ENCODE measurements around the gene VWA8. TPM values are rescaled to one million over a fixed set of nuclear protein-coding genes. Genes with fewer than 3 reads are reported as not detected.

Gene VWA8
- polyA plus RNA-seq, 3 donors, result 2.0 to 4.4 (median 3.4) TPM

GRCh38 chr13:41935501-41935900 is 25.4 kb downstream of the VWA8 start:
- Histone ChIP-seq H3K4me2 (replicated peaks; ENCODE audit: extremely low read depth, low read length, poor library complexity, severe bottlenecking) (no peak overlapping the region), H3K27me3 (ENCODE audit: control insufficient read depth in 2 of 2, insufficient read depth in 2 of 2, low read length in 2 of 2) (no peaks in the 10 kb centered on the region), H3K4me1 (ENCODE audit: control insufficient read depth in 1 of 2, insufficient read depth in 2 of 2, low read length in 2 of 2) (no peaks in the 10 kb centered on the region), H2AFZ (ENCODE audit: insufficient read depth, low read depth, low read length, poor library complexity, severe bottlenecking) (no peak overlapping the region), H3K9me3 (replicated peaks in 1 of 2; ENCODE audit: control insufficient read depth in 1 of 2, insufficient read depth in 1 of 2, low read length in 2 of 2) (no peaks in the 10 kb centered on the region), H3K27ac (ENCODE audit: low read depth in 1 of 2, low read length in 2 of 2) (no peak overlapping the region), H4K20me1 (ENCODE audit: insufficient read depth, low read length) (no peaks in the 10 kb centered on the region), H3K4me3 (replicated peaks in 1 of 3; ENCODE audit: low read depth in 2 of 3, low read length in 3 of 3) (no peak overlapping the region), H3K36me3 (replicated peaks in 1 of 2; ENCODE audit: control insufficient read depth in 1 of 2, insufficient read depth in 2 of 2, low read length in 2 of 2) (no peaks in the 10 kb centered on the region), H3K79me2 (ENCODE audit: insufficient read depth, low read length) (no peaks in the 10 kb centered on the region), H3K9ac (ENCODE audit: insufficient read depth, low read length, poor library complexity, severe bottlenecking) (no peak overlapping the region)
- intact Hi-C loops (cut with micrococcal nuclease), result no loop called here
- peaks cover 0 to 3% (median 0%) of the 10 kb centered on the region in 7 donors for H3K9me3 Mint-ChIP-seq
- H3K27ac Mint-ChIP-seq, result no peak overlapping the region
- no peaks in the 10 kb centered on the region for H3K4me1 Mint-ChIP-seq
- WGBS (ENCODE audit: insufficient coverage), result no CpG with 5 or more reads among the region's 1 CpG
- no peak for DNase-seq
- no peak overlapping the region for H3K4me3 Mint-ChIP-seq
- TF ChIP-seq, protein P1, sequence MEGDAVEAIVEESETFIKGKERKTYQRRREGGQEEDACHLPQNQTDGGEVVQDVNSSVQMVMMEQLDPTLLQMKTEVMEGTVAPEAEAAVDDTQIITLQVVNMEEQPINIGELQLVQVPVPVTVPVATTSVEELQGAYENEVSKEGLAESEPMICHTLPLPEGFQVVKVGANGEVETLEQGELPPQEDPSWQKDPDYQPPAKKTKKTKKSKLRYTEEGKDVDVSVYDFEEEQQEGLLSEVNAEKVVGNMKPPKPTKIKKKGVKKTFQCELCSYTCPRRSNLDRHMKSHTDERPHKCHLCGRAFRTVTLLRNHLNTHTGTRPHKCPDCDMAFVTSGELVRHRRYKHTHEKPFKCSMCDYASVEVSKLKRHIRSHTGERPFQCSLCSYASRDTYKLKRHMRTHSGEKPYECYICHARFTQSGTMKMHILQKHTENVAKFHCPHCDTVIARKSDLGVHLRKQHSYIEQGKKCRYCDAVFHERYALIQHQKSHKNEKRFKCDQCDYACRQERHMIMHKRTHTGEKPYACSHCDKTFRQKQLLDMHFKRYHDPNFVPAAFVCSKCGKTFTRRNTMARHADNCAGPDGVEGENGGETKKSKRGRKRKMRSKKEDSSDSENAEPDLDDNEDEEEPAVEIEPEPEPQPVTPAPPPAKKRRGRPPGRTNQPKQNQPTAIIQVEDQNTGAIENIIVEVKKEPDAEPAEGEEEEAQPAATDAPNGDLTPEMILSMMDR (IDR thresholded peaks at IDR 0.05), result no peak
- peaks cover 9 to 11% of the 10 kb centered on the region in 2 donors for H3K36me3 Mint-ChIP-seq
- H3K27me3 Mint-ChIP-seq (ENCODE audit: low read depth in 3 of 3), result no peaks in the 10 kb centered on the region

- WGBS (ENCODE audit: insufficient coverage), result no CpG with 5 or more reads among the region's 1 CpG
- no peaks in the 10 kb centered on the region for H3K9me3 ChIP-seq (replicated peaks in 1 of 2; ENCODE audit: control insufficient read depth in 1 of 2, insufficient read depth in 1 of 2, low read length in 2 of 2)
These were observed 25.9 kb downstream of the VWA8 start for GRCh38 chr13:41934994-41935393.

More at GRCh38 chr13:41934994-41935393, 25.9 kb downstream of the VWA8 start:
- Mint-ChIP-seq H3K27ac (no peak overlapping the region), H3K36me3 (peaks cover 9 to 11% of the 10 kb centered on the region in 2 donors), H3K4me1 (no peaks in the 10 kb centered on the region), H3K27me3 (ENCODE audit: low read depth in 3 of 3) (no peaks in the 10 kb centered on the region), H3K4me3 (no peak overlapping the region), H3K9me3 (peaks cover 0 to 3% (median 0%) of the 10 kb centered on the region in 7 donors)
- Histone ChIP-seq H3K4me1 (ENCODE audit: control insufficient read depth in 1 of 2, insufficient read depth in 2 of 2, low read length in 2 of 2) (no peaks in the 10 kb centered on the region), H3K36me3 (replicated peaks in 1 of 2; ENCODE audit: control insufficient read depth in 1 of 2, insufficient read depth in 2 of 2, low read length in 2 of 2) (no peaks in the 10 kb centered on the region), H3K27me3 (ENCODE audit: control insufficient read depth in 2 of 2, insufficient read depth in 2 of 2, low read length in 2 of 2) (no peaks in the 10 kb centered on the region), H3K4me3 (replicated peaks in 1 of 3; ENCODE audit: low read depth in 2 of 3, low read length in 3 of 3) (no peak overlapping the region), H3K9ac (ENCODE audit: insufficient read depth, low read length, poor library complexity, severe bottlenecking) (no peak overlapping the region), H2AFZ (ENCODE audit: insufficient read depth, low read depth, low read length, poor library complexity, severe bottlenecking) (no peak overlapping the region), H3K4me2 (replicated peaks; ENCODE audit: extremely low read depth, low read length, poor library complexity, severe bottlenecking) (no peak overlapping the region), H3K27ac (ENCODE audit: low read depth in 1 of 2, low read length in 2 of 2) (no peak overlapping the region), H3K79me2 (ENCODE audit: insufficient read depth, low read length) (no peaks in the 10 kb centered on the region), H4K20me1 (ENCODE audit: insufficient read depth, low read length) (no peaks in the 10 kb centered on the region)
- DNase-seq, result no peak
- TF ChIP-seq, protein P1 (IDR thresholded peaks at IDR 0.05), result no peak
- intact Hi-C loops (cut with micrococcal nuclease), result no loop called here
